SK-N-SH (cell line): ENCODE measurements around the gene ACP4. TPM values are rescaled to one million over a fixed set of nuclear protein-coding genes. Genes with fewer than 3 reads are reported as not detected.
"Not testable (repeated sequence)": the region's sequence is repeated elsewhere in the genome, so short reads cannot be mapped to it uniquely, and the experiment has no call there.

Experiments
- CTCF ChIA-PET: fragments of 300-600, 350-600 bp; formaldehyde crosslinking; extraction: SDS; loops from one replicate; lab custom pipeline; 2021; lab: Yijun Ruan, JAX
- POLR2A ChIA-PET: fragments of 350-600 bp; sonication (Branson Sonifier 250); formaldehyde crosslinking; extraction: SDS; loops from one replicate; lab custom pipeline; 2020; ENCODE audit warnings: antibody characterized with exemption, inconsistent platforms; lab: Yijun Ruan, JAX
- DNase-seq: peaks from one replicate; pipeline ENCODE4 v3.0.0; 2012
- H2AFZ ChIP-seq: fragments of 200-600 bp; sonication (generic); 2 replicates; pipeline ENCODE4 v1.8.1; 2016; ENCODE audit warnings: antibody characterized with exemption, mild to moderate bottlenecking, low read depth
- H3F3A ChIP-seq: fragments of 200-600 bp; sonication (generic); replicated peaks from 2 replicates; pipeline ENCODE3; 2016; ENCODE audit warnings: antibody characterized with exemption, mild to moderate bottlenecking; ENCODE audit not compliant: insufficient read depth
- H3K27ac ChIP-seq, 2 experiments: fragments of 200-500 bp in 1 of 2; fragments of 200-600 bp in 1 of 2; sonication (Bioruptor generic) in 1 of 2; sonication (generic), shearing (Covaris generic) in 1 of 2; 2 replicates each; pipeline versions ENCODE4 v1.5.1 to v1.6.1; 2014 to 2016; ENCODE audit warnings: low read depth in 2 of 2, inconsistent platforms in 1 of 2, low read length in 1 of 2, mild to moderate bottlenecking in 1 of 2, mixed read lengths in 1 of 2
- H3K27me3 ChIP-seq: fragments of 200-600 bp; sonication (generic), shearing (Covaris generic); 2 replicates; pipeline ENCODE4 v1.6.1; 2016; ENCODE audit warnings: mixed run types; ENCODE audit not compliant: insufficient read depth
- H3K36me3 ChIP-seq, 2 experiments: fragments of 200-500 bp in 1 of 2; fragments of 200-600 bp in 1 of 2; sonication (Bioruptor generic) in 1 of 2; sonication (generic) in 1 of 2; replicated peaks in 1 of 2; 2 replicates each; pipeline versions ENCODE3 to v1.5.1; 2014 to 2016; ENCODE audit warnings: low read length in 1 of 2, mild to moderate bottlenecking in 1 of 2; ENCODE audit not compliant: insufficient read depth in 2 of 2, control insufficient read depth in 1 of 2
- H3K4me1 ChIP-seq, 2 experiments: fragments of 200-500 bp in 1 of 2; fragments of 200-600 bp in 1 of 2; sonication (Bioruptor generic) in 1 of 2; sonication (generic), shearing (Covaris generic) in 1 of 2; 2 replicates each; pipeline versions ENCODE4 v1.5.1 to v1.6.1; 2014 to 2016; ENCODE audit warnings: low read depth in 1 of 2, low read length in 1 of 2, mixed run types in 1 of 2; ENCODE audit not compliant: insufficient read depth in 2 of 2, control insufficient read depth in 1 of 2
- H3K4me2 ChIP-seq: fragments of 200-600 bp; sonication (generic), shearing (Covaris generic); 2 replicates; pipeline ENCODE4 v1.6.1; 2017; ENCODE audit warnings: mixed run types
- H3K4me3 ChIP-seq, 2 experiments: fragments of 200-500 bp in 1 of 2; fragments of 200-600 bp in 1 of 2; sonication (Bioruptor generic) in 1 of 2; sonication (generic), shearing (Covaris generic) in 1 of 2; 2 replicates each; pipeline versions ENCODE4 v1.5.1 to v1.8.1; 2014 to 2016; ENCODE audit warnings: low read depth in 2 of 2, inconsistent platforms in 1 of 2, low read length in 1 of 2, mild to moderate bottlenecking in 1 of 2, mixed read lengths in 1 of 2, moderate library complexity in 1 of 2
- H3K79me2 ChIP-seq: fragments of 200-600 bp; sonication (generic); 2 replicates; pipeline ENCODE4 v1.8.1; 2017; ENCODE audit warnings: mild to moderate bottlenecking; ENCODE audit not compliant: insufficient read depth
- H3K9ac ChIP-seq: fragments of 200-600 bp; sonication (generic); 2 replicates; pipeline ENCODE4 v1.6.1; 2017; ENCODE audit warnings: mixed run types
- H3K9me2 ChIP-seq: fragments of 200-600 bp; sonication (generic); 2 replicates; pipeline ENCODE4 v1.6.1; 2017; ENCODE audit warnings: mixed run types
- H3K9me3 ChIP-seq: fragments of 200-600 bp; sonication (generic); 2 replicates; pipeline ENCODE4 v1.6.1; 2017; ENCODE audit warnings: mixed run types, mild to moderate bottlenecking, moderate library complexity
- H4K20me1 ChIP-seq: fragments of 200-600 bp; sonication (generic); 2 replicates; pipeline ENCODE4 v1.6.1; 2017; ENCODE audit warnings: mild to moderate bottlenecking, mixed run types; ENCODE audit not compliant: insufficient read depth
- CHD2 ChIP-seq: fragments of 150-350 bp; IDR thresholded peaks from 2 replicates; pipeline ENCODE4 v1.6.1; 2018; ENCODE audit warnings: low read length; ENCODE audit not compliant: partially characterized antibody
- CTCF ChIP-seq: fragments of 200-600 bp; sonication (generic); IDR thresholded peaks from 2 replicates; pipeline ENCODE4 v1.6.1; 2017; ENCODE audit warnings: antibody characterized with exemption, mild to moderate bottlenecking, moderate library complexity
- EP300 ChIP-seq, 2 experiments: IDR thresholded peaks; 2 replicates each; pipeline versions ENCODE4 v1.4.0 to v1.6.1; 2012; ENCODE audit warnings: borderline replicate concordance in 1 of 2, low read depth in 1 of 2, low read length in 1 of 2
- MEF2A ChIP-seq: IDR thresholded peaks from 2 replicates; pipeline ENCODE4 v1.4.0; 2012; ENCODE audit warnings: low read depth, borderline replicate concordance
- NFIC ChIP-seq: IDR thresholded peaks from 2 replicates; pipeline ENCODE4 v1.4.0; 2012; ENCODE audit warnings: borderline replicate concordance
- NRF1 ChIP-seq: IDR thresholded peaks from 2 replicates; pipeline ENCODE4 v1.6.1; 2012; ENCODE audit warnings: low read depth, mild to moderate bottlenecking, low read length
- POLR2AphosphoS5 ChIP-seq: IDR thresholded peaks from 2 replicates; pipeline ENCODE4 v1.6.1; 2012; ENCODE audit warnings: low read depth, low read length
- RXRA ChIP-seq: IDR thresholded peaks from 2 replicates; pipeline ENCODE4 v1.4.0; 2012; ENCODE audit warnings: low read depth, mild to moderate bottlenecking, borderline replicate concordance
- SMC3 ChIP-seq: IDR thresholded peaks from 2 replicates; pipeline ENCODE4 v1.6.1; 2012; ENCODE audit warnings: low read depth, low read length, improper control_type of control experiment
- TEAD4 ChIP-seq: IDR thresholded peaks from 2 replicates; pipeline ENCODE4 v1.4.0; 2012; ENCODE audit warnings: mild to moderate bottlenecking, borderline replicate concordance; ENCODE audit not compliant: insufficient read depth
- USF2 ChIP-seq: fragments of 150-350 bp; IDR thresholded peaks from 2 replicates; pipeline ENCODE4 v1.6.1; 2017; ENCODE audit warnings: antibody characterized with exemption, low read length, low read depth, borderline replicate concordance
- YY1 ChIP-seq: IDR thresholded peaks from 2 replicates; pipeline ENCODE4 v1.4.0; 2012; ENCODE audit warnings: low read depth, mild to moderate bottlenecking
- ZBTB33 ChIP-seq: IDR thresholded peaks from 2 replicates; pipeline ENCODE4 v1.4.0; 2012; ENCODE audit warnings: low read depth, borderline replicate concordance
- WGBS: methylation state at CpG from one replicate; pipeline ENCODE4 v1.1.6; 2017; ENCODE audit warnings: low lambda C conversion rate; 5-methylcytosine and 5-hydroxymethylcytosine counted together
- polyA plus RNA-seq, 3 experiments: library from polyadenylated mRNA; depleted of rRNA; stranded (reverse); fragments of >200 nt; gene quantifications; 2 replicates each; pipeline ENCODE4 v1.2.3, GENCODE V29; 2012

The ACP4 gene
- polyA plus RNA-seq, 1 of the 3 experiments (the other 2 are of a cell fraction) = not detected

- H3F3A ChIP-seq, H2AFZ ChIP-seq, H3K79me2 ChIP-seq, H3K4me1 ChIP-seq, H3K4me3 ChIP-seq, H3K27ac ChIP-seq, H4K20me1 ChIP-seq, H3K9me3 ChIP-seq, H3K9me2 ChIP-seq, DNase-seq, H3K9ac ChIP-seq, POLR2A ChIA-PET, H3K36me3 ChIP-seq: not testable (repeated sequence)
- WGBS = 31% methylated on average over 8 of the region's 8 CpGs
- Histone ChIP-seq H3K27me3 (peaks cover 32% of the 10 kb centered on the region), H3K4me2 (0 out of 2 replicates have a peak overlapping the region, but pooled peaks have one; percentile 6)
- CTCF ChIA-PET = interaction anchor here (0.6 to 9.7 kb wide), 49 partner anchors 9 to 415 kb away, joined by 3 to 113 read pairs (median 5); partner anchors contain the start of genes CLEC11A and KLK4
Observed at GRCh38 chr19:50783848-50784152, 6.4 kb upstream of the ACP4 start.

DNA sequence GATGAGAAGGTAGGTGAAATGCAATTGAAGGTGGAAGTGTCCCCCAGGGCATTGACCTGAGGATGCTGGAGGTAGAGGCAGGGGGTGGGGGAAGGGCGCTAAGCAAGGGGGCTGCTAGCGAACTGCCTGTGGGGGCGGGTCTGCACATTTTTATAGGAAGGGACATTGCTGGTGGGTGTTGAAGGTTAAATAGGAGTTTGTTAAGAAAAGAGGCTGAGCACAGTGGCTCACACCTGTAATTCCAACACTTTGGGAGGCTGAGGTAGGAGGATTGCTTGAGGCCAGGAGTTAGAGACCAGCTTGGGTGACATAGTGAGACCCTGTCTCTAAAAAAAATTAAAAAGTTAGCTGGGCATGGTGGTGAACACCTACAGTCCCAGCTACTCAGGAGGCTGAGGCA, 5.5 kb upstream of the ACP4 start:
- POLR2A ChIA-PET = no interaction called here
- Histone ChIP-seq H3K36me3 (no peaks in the 10 kb centered on the region), H3K4me2 (no peak overlapping the region), H3K9me3 (no peaks in the 10 kb centered on the region), H3F3A (no peaks in the 10 kb centered on the region), H3K79me2 (no peaks in the 10 kb centered on the region), H2AFZ (no peak overlapping the region), H4K20me1 (no peaks in the 10 kb centered on the region), H3K4me1 (no peaks in the 10 kb centered on the region), H3K9me2 (no peaks in the 10 kb centered on the region), H3K27ac (no peak overlapping the region), H3K4me3 (no peak overlapping the region), H3K27me3 (peaks cover 23% of the 10 kb centered on the region), H3K9ac (no peak overlapping the region)
- WGBS = 43% methylated on average over 3 of the region's 3 CpGs
- no peak for DNase-seq
- TF ChIP-seq ZBTB33 = no peak
- CTCF ChIA-PET = interaction anchor here (1.1 to 9.7 kb wide), 9 partner anchors 14 to 416 kb away, joined by 3 to 113 read pairs (median 9); partner anchors contain the start of gene CLEC11A

- POLR2A ChIA-PET = no interaction called here
- H2AFZ ChIP-seq = no peak overlapping the region
- 70% methylated on average over 12 of the region's 12 CpGs for WGBS
- no peak for TF ChIP-seq MEF2A
- TF ChIP-seq YY1 = no peak
- TF ChIP-seq NFIC = no peak
- no peak for TF ChIP-seq CHD2
- no peak for TF ChIP-seq NRF1
- no peak for TF ChIP-seq CTCF
- TF ChIP-seq SMC3 = no peak
- TF ChIP-seq USF2 = no peak
- no peak for TF ChIP-seq EP300 (IDR thresholded peaks at IDR 0.05; ENCODE audit: borderline replicate concordance in 1 of 2, low read depth in 1 of 2, low read length in 1 of 2)
- TF ChIP-seq POLR2AphosphoS5 = no peak
- no peak for TF ChIP-seq TEAD4
- TF ChIP-seq RXRA = no peak
Observed at GRCh38 chr19:50785329-50785728, 4.9 kb upstream of the ACP4 start.

More at GRCh38 chr19:50785329-50785728, 4.9 kb upstream of the ACP4 start:
- H3K4me2 ChIP-seq = no peak overlapping the region
- H3K79me2 ChIP-seq = no peaks in the 10 kb centered on the region
- H3K27ac ChIP-seq = no peak overlapping the region
- no peaks in the 10 kb centered on the region for H4K20me1 ChIP-seq
- CTCF ChIA-PET = interaction anchor here (4.8 to 9.7 kb wide), 2 partner anchors 62 to 115 kb away, joined by 44 to 113 read pairs; partner anchors contain the start of gene CLEC11A
- no peak overlapping the region for H3K9ac ChIP-seq
- no peaks in the 10 kb centered on the region for H3K9me2 ChIP-seq
- DNase-seq = no peak
- no peaks in the 10 kb centered on the region for H3K4me1 ChIP-seq
- H3K4me3 ChIP-seq = no peak overlapping the region
- H3K27me3 ChIP-seq = peaks cover 17% of the 10 kb centered on the region
- no peaks in the 10 kb centered on the region for H3K36me3 ChIP-seq
- no peaks in the 10 kb centered on the region for H3K9me3 ChIP-seq
- no peaks in the 10 kb centered on the region for H3F3A ChIP-seq
